ENCODE measurements around the gene KCNQ1.

DNA sequence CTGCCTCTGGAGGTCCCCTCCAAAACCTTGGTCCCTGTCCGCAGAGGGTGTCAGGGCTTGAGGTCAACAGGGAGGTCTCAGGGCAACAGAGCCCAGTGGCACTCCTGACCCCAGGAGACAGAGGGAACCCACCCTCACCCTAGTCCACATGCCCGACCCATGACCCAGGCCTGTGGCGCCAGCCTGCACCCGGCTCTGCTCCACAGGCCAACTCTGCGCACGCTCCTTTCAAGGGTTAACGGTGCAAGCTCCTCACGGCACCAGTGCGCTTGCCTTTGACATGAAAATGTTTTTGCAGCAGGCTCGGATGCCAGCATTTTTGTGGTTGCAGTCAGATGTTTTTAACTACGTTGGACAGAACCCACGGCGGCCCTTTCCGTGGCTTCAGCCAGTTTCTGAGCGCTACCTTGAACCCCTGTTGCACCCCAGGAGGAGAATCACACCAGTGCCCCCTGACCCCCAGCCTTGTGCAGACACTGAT is 372.2 kb downstream of the KCNQ1 start:
- TF ChIP-seq EZH2 (IDR thresholded peaks at IDR 0.05; ENCODE audit: insufficient read depth, poor library complexity, severe bottlenecking) (no peak), EZH2phosphoT487 (IDR thresholded peaks at IDR 0.05; ENCODE audit: insufficient read depth, low read depth) (no peak)
